ENCODE results near the gene TAOK1.

DNA sequence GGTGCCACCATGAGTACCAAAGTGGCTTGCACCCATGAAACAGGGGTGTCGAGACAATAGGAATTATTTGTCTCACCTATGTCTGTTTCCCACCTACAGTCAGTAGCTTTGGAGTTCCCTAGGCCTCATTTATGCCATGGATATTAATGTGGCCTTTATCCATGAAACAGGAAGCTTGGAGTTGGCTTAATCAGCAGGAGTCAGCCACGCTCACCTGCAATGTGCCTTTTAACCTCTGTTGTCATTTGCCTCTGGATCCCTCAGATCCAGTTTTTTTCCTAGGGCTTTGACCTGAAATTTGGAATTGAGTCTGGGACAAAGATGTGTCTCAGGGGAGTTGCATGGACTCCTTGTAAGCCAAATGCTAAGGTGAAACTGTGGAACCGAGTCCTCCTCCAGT lies 44.4 kb downstream of the TAOK1 start:
- TF ChIP-seq, protein P1, sequence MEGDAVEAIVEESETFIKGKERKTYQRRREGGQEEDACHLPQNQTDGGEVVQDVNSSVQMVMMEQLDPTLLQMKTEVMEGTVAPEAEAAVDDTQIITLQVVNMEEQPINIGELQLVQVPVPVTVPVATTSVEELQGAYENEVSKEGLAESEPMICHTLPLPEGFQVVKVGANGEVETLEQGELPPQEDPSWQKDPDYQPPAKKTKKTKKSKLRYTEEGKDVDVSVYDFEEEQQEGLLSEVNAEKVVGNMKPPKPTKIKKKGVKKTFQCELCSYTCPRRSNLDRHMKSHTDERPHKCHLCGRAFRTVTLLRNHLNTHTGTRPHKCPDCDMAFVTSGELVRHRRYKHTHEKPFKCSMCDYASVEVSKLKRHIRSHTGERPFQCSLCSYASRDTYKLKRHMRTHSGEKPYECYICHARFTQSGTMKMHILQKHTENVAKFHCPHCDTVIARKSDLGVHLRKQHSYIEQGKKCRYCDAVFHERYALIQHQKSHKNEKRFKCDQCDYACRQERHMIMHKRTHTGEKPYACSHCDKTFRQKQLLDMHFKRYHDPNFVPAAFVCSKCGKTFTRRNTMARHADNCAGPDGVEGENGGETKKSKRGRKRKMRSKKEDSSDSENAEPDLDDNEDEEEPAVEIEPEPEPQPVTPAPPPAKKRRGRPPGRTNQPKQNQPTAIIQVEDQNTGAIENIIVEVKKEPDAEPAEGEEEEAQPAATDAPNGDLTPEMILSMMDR (IDR thresholded peaks at IDR 0.05; ENCODE audit: insufficient read depth, low read depth, low read length), result no peak
- no peak for TF ChIP-seq EZH2 (IDR thresholded peaks at IDR 0.05; ENCODE audit: insufficient read depth, low read length)

Measured in astrocyte (in vitro differentiated cells and primary cell).